Stimulated activated CD4-positive, alpha-beta T cell treated with anti-CD3 and anti-CD28 coated beads, Interleukin-15, amount 100 ng/mL, for 48 hours (primary cell): ENCODE measurements around the gene ATP5PO.
"Not testable (repeated sequence)": the region's sequence is repeated elsewhere in the genome, so short reads cannot be mapped to it uniquely, and the experiment has no call there.

Source experiments
- DNase-seq, 2 donors: peaks; one replicate each; pipeline ENCODE4 v3.0.0-alpha.2; 2020; ENCODE audit warnings: low read depth in 2 of 2

Gene ATP5PO

GRCh38 chr21:33869873-33870272, 45.7 kb downstream of the ATP5PO start:
- DNase-seq = no peak

- not testable (repeated sequence) for DNase-seq
Observed at GRCh38 chr21:33867868-33868267, 47.7 kb downstream of the ATP5PO start.

GRCh38 chr21:33866826-33867225, 48.8 kb downstream of the ATP5PO start:
- DNase-seq = no peak

- no peak for DNase-seq
Observed at GRCh38 chr21:33865996-33866575, 49.5 kb downstream of the ATP5PO start.

GRCh38 chr21:33865176-33865575, 50.4 kb downstream of the ATP5PO start:
- no peak for DNase-seq

GRCh38 chr21:33864150-33864549, 51.5 kb downstream of the ATP5PO start:
- no peak for DNase-seq

GRCh38 chr21:33863191-33863590, 52.4 kb downstream of the ATP5PO start:
- DNase-seq = not testable (repeated sequence)

GRCh38 chr21:33861125-33861524, 54.5 kb downstream of the ATP5PO start:
- no peak for DNase-seq

GRCh38 chr21:33860332-33860879, 55.2 kb downstream of the ATP5PO start:
- no peak for DNase-seq

- DNase-seq = no peak
Observed at GRCh38 chr21:33859373-33860102, 56.1 kb downstream of the ATP5PO start.

- no peak for DNase-seq
Observed at GRCh38 chr21:33858667-33859372, 56.8 kb downstream of the ATP5PO start.

- DNase-seq = no peak
Observed at GRCh38 chr21:33857846-33858666, 57.5 kb downstream of the ATP5PO start.

- DNase-seq = no peak
Observed at GRCh38 chr21:33856893-33857527, 58.6 kb downstream of the ATP5PO start.

GRCh38 chr21:33855190-33855589, 60.4 kb downstream of the ATP5PO start:
- no peak for DNase-seq

GRCh38 chr21:33854604-33855003, 61.0 kb downstream of the ATP5PO start:
- DNase-seq = no peak
